Measurements from ENCODE around the gene AHCY. TPM values are rescaled to one million over a fixed set of nuclear protein-coding genes. Genes with fewer than 3 reads are reported as not detected.
"Not testable (repeated sequence)": the region's sequence is repeated elsewhere in the genome, so short reads cannot be mapped to it uniquely, and the experiment has no call there.

The AHCY gene
- polyA plus RNA-seq (ENCODE audit: insufficient read length in 4 of 4) = 100 to 1,000 TPM; 183 to 195 (median 186) TPM

- DNase-seq (ENCODE audit: low read depth in 4 of 4, low spot score in 2 of 4) = peak; percentile 81 to 96 (median 91)
These were observed at the start of gene AHCY for GRCh38 chr20:34302723-34303533. Gene AHCY (minus strand): TSS chr20:34303355. CDS start chr20:34303270, 85 bp downstream.

DNA sequence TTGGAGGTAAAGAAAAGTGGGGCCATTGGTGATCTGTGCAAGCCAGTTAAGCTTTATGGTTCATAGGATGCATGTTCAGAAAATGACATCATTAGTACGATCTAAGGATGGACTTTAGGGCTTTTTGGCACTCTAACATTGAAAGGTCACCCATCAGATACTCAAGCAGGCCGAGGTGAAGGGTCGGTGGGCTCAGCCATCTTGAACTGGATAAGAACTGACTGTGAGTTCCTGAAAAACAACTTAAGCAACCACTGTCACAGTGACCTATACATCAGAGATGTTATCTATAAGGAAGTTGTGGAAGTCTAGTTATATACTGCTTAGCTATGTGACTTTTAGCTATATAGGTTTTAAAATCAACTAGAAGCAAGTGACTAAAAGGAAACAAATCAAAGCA, 46.9 kb upstream of the AHCY start:
- no peak for DNase-seq (ENCODE audit: low read depth in 4 of 4, low spot score in 2 of 4)

DNA sequence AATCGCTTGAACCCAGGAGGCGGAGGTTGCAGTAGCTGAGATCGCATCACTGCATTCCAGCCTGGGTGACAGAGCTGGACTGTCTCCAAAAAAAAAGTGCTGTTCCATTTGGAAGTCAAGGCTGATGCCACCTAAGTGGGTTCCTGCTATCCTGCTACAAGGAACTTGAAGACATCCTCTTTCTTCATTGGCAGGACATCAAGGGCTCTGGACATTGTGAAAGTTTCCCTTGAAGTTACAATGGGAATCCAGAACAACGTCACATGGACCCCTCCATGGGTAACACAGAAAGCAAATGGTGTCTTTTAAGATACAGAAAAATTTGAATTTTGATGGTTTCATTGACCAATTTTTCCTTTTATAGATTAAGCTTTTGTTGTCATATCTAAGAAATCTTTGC, 44.4 kb upstream of the AHCY start:
- DNase-seq (ENCODE audit: low read depth in 4 of 4, low spot score in 2 of 4) = no peak

DNA sequence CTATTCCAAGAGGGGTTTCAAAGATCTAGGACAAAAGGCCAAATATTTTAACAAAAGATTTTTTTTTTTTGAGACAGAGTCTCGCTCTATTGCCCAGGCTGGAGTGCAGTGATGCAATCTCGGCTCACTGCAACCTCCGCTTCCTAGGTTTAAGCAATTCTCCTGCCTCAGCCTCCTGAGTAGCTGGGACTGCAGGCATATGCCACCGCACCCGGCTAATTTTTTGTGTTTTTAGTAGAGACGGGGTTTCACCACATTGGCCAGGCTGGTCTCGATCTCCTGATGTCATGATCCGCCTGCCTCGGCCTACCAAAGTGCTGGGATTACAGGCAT, 43.3 kb upstream of the AHCY start:
- not testable (repeated sequence) for DNase-seq (ENCODE audit: low read depth in 4 of 4, low spot score in 2 of 4)

GRCh38 chr20:34345839-34346532, 42.8 kb upstream of the AHCY start:
- DNase-seq (ENCODE audit: low read depth in 4 of 4, low spot score in 2 of 4) = not testable (repeated sequence)

DNA sequence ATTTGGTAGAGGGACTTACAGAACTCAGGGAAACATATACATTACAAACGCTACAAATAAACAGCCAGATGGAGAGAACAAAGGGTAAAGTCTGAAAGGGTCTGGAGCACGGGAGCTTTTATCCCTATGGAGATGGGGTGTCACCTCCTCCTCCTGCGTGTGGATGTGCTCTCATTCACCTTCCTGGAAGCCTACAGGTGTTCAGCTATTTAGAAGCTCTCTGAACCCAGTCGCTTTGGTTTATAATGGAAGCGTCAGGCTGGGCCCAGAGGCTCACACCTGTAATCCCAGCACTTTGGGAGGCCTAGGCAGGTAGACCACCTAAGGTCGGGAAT, 42.2 kb upstream of the AHCY start:
- DNase-seq (ENCODE audit: low read depth in 4 of 4, low spot score in 2 of 4) = no peak

DNA sequence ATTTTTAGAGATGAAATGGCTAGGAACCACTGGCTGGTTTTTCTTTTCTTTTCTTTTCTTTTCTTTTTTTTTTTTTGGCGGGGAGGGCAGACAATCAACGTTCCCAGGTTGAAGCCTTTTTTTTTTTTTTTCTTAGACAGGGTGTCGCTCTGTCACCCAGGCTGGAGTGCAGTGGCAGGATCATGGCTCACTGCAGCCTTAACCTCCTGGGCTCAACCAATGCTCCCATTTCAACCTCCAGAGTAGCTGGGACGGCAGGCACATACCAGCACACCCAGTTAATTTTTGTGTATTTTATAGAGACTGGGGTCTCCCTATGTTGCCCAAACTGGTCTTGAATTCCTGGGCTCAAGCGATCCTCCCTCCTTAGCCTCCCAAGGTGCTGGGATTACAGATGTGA, 41.1 kb upstream of the AHCY start:
- DNase-seq (ENCODE audit: low read depth in 4 of 4, low spot score in 2 of 4) = no peak

DNA sequence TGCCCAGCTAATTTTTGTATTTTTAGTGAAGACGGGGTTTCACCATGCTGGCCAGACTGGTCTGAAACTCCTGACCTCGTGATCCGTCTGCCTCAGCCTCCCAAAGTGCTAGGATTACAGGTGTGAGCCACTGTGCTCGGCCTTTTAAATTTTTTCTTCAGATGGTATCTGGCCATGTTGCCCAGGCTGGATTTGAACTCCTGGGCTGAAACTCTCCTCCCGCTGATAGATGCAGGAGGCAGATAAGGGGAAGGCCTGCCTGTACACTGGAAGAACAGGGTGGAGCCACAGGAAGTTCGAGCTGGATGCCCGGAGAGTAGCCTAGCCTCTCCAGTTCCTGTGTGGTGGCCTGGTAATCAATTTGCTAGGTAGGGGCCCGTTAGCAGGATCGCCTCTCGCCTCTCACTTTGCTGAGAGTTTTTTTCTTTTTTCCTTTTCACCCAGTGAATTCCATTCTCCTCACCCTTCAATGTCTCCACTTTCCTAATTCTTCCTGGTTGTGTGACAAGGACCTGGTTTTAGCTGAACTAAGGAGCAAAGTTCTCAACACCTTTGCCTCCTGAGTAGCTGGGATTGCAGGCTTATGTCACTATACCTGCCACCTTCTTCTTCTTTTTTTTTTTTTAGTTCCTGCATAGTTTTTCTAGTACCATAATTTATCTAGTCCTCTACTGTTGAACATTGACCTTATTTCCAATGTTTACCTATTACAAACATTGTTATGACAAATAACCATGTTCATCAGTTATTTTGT, 40.5 kb upstream of the AHCY start:
- DNase-seq (ENCODE audit: low read depth in 4 of 4, low spot score in 2 of 4) = no peak

- DNase-seq (ENCODE audit: low read depth in 4 of 4, low spot score in 2 of 4) = not testable (repeated sequence)
These were observed 38.0 kb upstream of the AHCY start for GRCh38 chr20:34341199-34341598.

DNA sequence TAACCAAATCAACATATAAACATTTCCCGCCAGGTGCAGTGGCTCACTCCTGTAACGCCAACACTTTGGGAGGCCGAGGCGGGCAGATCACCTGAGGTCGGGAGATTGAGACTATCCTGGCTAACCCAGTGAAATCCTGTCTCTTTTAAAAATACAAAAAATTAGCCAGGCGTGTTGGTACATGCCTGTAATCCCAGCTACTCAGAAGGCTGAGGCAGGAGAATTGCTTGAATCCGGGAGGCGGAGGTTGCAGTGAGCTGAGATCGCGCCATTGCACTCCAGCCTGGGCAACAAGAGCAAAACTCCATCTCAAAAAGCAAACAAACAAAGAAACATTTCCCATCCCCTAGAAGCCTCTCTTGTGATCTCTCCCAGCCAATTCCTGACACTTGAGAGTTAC, 37.6 kb upstream of the AHCY start:
- DNase-seq (ENCODE audit: low read depth in 4 of 4, low spot score in 2 of 4) = not testable (repeated sequence)

- DNase-seq (ENCODE audit: low read depth in 4 of 4, low spot score in 2 of 4) = no peak
These were observed 35.0 kb upstream of the AHCY start for GRCh38 chr20:34337982-34338726.

GRCh38 chr20:34337544-34337943, 34.4 kb upstream of the AHCY start:
- no peak for DNase-seq (ENCODE audit: low read depth in 4 of 4, low spot score in 2 of 4)

- DNase-seq (ENCODE audit: low read depth in 4 of 4, low spot score in 2 of 4) = no peak
These were observed 31.7 kb upstream of the AHCY start for GRCh38 chr20:34334654-34335407.

GRCh38 chr20:34333786-34334185, 30.6 kb upstream of the AHCY start:
- DNase-seq (ENCODE audit: low read depth in 4 of 4, low spot score in 2 of 4) = no peak

- DNase-seq (ENCODE audit: low read depth in 4 of 4, low spot score in 2 of 4) = no peak
These were observed 29.2 kb upstream of the AHCY start for GRCh38 chr20:34332262-34332920.

GRCh38 chr20:34331838-34332237, 28.7 kb upstream of the AHCY start:
- DNase-seq (ENCODE audit: low read depth in 4 of 4, low spot score in 2 of 4) = no peak

GRCh38 chr20:34330861-34331544, 27.8 kb upstream of the AHCY start:
- not testable (repeated sequence) for DNase-seq (ENCODE audit: low read depth in 4 of 4, low spot score in 2 of 4)

- no peak for DNase-seq (ENCODE audit: low read depth in 4 of 4, low spot score in 2 of 4)
These were observed 25.9 kb upstream of the AHCY start for GRCh38 chr20:34328928-34329677.
